Activated T-helper 1 cell treated with anti-CD3 and anti-CD28 coated beads, Interleukin-2, amount 50 U/mL, for 16 hours (primary cell): ENCODE measurements around the gene CCDC3.

Source experiments
- DNase-seq, 2 donors: peaks; one replicate each; pipeline ENCODE4 v3.0.0-alpha.2; 2020; ENCODE audit warnings: low read depth in 1 of 2, low spot score in 1 of 2

The CCDC3 gene

GRCh38 chr10:12927896-12928295, 73.6 kb downstream of the CCDC3 start:
- DNase-seq = no peak

- DNase-seq = no peak
These were observed 75.7 kb downstream of the CCDC3 start for GRCh38 chr10:12925845-12926244.

GRCh38 chr10:12924911-12925310, 76.6 kb downstream of the CCDC3 start:
- DNase-seq = no peak

- no peak for DNase-seq
These were observed 79.2 kb downstream of the CCDC3 start for GRCh38 chr10:12922117-12922900.

GRCh38 chr10:12921163-12921562, 80.3 kb downstream of the CCDC3 start:
- DNase-seq = no peak

GRCh38 chr10:12919574-12919973, 81.9 kb downstream of the CCDC3 start:
- DNase-seq = no peak

GRCh38 chr10:12916587-12916986, 84.9 kb downstream of the CCDC3 start:
- DNase-seq = no peak

- no peak for DNase-seq
These were observed 85.8 kb downstream of the CCDC3 start for GRCh38 chr10:12915637-12916168.

- no peak for DNase-seq
These were observed 87.4 kb downstream of the CCDC3 start for GRCh38 chr10:12914111-12914510.

- DNase-seq = no peak
These were observed 89.7 kb downstream of the CCDC3 start for GRCh38 chr10:12911795-12912194.

GRCh38 chr10:12910835-12911234, 90.7 kb downstream of the CCDC3 start:
- DNase-seq = no peak

GRCh38 chr10:12909836-12910185, 91.7 kb downstream of the CCDC3 start:
- DNase-seq = no peak

- no peak for DNase-seq
These were observed 92.2 kb downstream of the CCDC3 start for GRCh38 chr10:12909182-12909835.

GRCh38 chr10:12908773-12909172, 92.7 kb downstream of the CCDC3 start:
- DNase-seq = no peak

- no peak for DNase-seq
These were observed 93.9 kb downstream of the CCDC3 start for GRCh38 chr10:12907656-12908055.

- no peak for DNase-seq
These were observed 95.4 kb downstream of the CCDC3 start for GRCh38 chr10:12906051-12906541.

- DNase-seq = no peak
These were observed 96.4 kb downstream of the CCDC3 start for GRCh38 chr10:12905067-12905466.

- DNase-seq = no peak
These were observed 98.6 kb downstream of the CCDC3 start for GRCh38 chr10:12902851-12903358.

GRCh38 chr10:12902135-12902572, 99.4 kb downstream of the CCDC3 start:
- DNase-seq = peak in 1 of 2 donors; percentile 13

GRCh38 chr10:12899546-12899945, 102.0 kb downstream of the CCDC3 start:
- DNase-seq = no peak

- DNase-seq = no peak
These were observed 103.2 kb downstream of the CCDC3 start for GRCh38 chr10:12898271-12898670.

- no peak for DNase-seq
These were observed 104.2 kb downstream of the CCDC3 start for GRCh38 chr10:12897278-12897677.
